ENCODE measurements around the gene PUM2. TPM values are rescaled to one million over a fixed set of nuclear protein-coding genes. Genes with fewer than 3 reads are reported as not detected.

Gene PUM2
- total RNA-seq, 1 donor from 2014 or later, result 76.6 TPM

DNA sequence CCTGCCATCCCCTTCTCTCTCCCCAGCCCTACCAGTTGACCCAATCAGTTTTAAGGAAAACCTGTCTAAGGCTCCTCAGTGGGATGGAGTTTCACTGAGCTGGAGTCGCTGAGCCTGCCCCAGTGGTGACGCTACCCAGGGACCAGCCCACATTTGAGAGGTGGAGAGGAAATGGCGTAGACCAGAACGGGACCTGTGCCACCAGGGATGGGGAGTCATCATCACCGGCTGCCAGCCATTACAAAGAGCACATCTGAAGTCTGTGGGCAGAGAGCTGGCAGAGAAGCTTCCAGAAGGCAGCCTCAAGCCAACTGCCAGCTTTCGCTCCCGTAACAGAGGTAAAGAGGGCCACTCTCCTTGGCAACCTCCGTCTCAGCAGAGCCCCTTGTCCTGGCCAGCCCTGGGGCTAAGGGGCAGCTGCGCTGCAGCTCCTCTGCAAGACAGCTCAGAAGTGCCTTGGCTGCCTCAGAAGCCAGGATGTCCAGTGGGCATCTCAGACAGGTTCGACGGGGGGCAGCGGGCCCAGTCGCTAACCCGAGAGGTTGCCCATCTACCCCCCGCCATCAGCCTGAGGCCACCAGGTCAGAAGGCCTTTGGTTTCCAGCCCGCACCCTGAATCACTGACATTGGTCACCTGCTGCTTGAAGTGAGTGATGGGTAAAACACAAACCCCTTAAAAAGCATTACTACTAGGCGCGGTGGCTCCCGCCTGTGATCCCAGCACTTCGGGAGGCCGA lies 141.1 kb downstream of the PUM2 start:
- TF ChIP-seq POLR2AphosphoS5 (IDR thresholded peaks at IDR 0.05; ENCODE audit: insufficient read depth in 1 of 2, low read depth in 1 of 2) (peak in 1 of 2 donors; percentile 21), POLR2A (IDR thresholded peaks at IDR 0.05) (no peak)
- H3K27ac ChIP-seq, result peak overlapping the region; percentile 86
- H3K4me1 ChIP-seq, result peaks cover 82% of the 10 kb centered on the region

DNA sequence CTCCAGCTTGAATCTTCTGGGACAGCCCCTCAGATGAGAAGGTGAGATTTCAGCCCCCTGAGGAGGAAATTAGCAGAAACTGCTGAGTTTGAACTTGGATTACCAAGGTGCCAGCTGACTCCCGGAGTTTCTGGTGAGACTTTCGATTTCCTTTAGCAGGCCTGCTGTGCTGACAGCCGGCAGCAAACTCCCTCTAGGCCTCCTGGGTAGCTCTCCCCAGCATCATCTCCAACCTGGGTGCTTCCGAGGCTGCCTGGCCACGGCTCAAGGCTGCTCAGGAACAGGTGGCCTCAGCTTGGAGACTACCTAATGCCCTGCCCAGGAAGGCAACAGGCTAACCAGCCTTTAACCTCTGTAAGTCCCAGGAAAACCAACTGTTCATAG lies 142.2 kb downstream of the PUM2 start:
- intact Hi-C loops (cut with DNase I), result no loop called here
- H3K36me3 ChIP-seq, result no peaks in the 10 kb centered on the region
- no peak for DNase-seq (ENCODE audit: extremely low spot score in 2 of 2)
- H3K9me3 ChIP-seq, result no peaks in the 10 kb centered on the region
- H3K4me1 ChIP-seq, result peaks cover 74% of the 10 kb centered on the region
- no peaks in the 10 kb centered on the region for H3K27me3 ChIP-seq
- H3K4me3 ChIP-seq, result no peak overlapping the region
- TF ChIP-seq POLR2AphosphoS5 (IDR thresholded peaks at IDR 0.05; ENCODE audit: insufficient read depth in 1 of 2, low read depth in 1 of 2) (no peak), POLR2A (IDR thresholded peaks at IDR 0.05) (no peak)
- TF ChIP-seq, protein P1, sequence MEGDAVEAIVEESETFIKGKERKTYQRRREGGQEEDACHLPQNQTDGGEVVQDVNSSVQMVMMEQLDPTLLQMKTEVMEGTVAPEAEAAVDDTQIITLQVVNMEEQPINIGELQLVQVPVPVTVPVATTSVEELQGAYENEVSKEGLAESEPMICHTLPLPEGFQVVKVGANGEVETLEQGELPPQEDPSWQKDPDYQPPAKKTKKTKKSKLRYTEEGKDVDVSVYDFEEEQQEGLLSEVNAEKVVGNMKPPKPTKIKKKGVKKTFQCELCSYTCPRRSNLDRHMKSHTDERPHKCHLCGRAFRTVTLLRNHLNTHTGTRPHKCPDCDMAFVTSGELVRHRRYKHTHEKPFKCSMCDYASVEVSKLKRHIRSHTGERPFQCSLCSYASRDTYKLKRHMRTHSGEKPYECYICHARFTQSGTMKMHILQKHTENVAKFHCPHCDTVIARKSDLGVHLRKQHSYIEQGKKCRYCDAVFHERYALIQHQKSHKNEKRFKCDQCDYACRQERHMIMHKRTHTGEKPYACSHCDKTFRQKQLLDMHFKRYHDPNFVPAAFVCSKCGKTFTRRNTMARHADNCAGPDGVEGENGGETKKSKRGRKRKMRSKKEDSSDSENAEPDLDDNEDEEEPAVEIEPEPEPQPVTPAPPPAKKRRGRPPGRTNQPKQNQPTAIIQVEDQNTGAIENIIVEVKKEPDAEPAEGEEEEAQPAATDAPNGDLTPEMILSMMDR (IDR thresholded peaks at IDR 0.05), result no peak
- peak overlapping the region; percentile 86 for H3K27ac ChIP-seq

More for the DNA sequence above, 141.1 kb downstream of the PUM2 start:
- Histone ChIP-seq H3K9me3 (no peaks in the 10 kb centered on the region), H3K27me3 (no peaks in the 10 kb centered on the region), H3K4me3 (no peak overlapping the region), H3K36me3 (no peaks in the 10 kb centered on the region)
- intact Hi-C loops (cut with DNase I), result no loop called here
- DNase-seq (ENCODE audit: extremely low spot score in 2 of 2), result no peak

DNA sequence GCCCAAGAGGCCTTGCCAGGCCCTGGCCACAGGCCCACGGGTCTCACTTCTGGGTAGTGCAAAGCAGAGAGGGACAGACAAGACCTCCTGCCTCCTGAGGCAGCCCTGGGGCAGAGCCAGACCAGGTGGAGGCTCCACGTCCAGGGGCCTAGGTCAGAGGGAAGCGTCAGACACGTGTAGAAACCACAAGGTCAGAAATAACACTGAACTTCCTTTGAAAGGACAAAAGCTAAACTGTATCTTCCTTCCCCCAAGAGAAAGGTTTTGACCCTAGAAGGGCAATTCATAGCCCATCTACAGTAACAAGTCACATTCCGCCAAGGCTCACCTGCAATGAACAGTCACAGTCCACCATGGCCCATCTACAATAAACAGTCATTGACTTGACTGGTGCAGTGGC lies 143.6 kb downstream of the PUM2 start:
- TF ChIP-seq POLR2A (IDR thresholded peaks at IDR 0.05), result no peak
- no peak for TF ChIP-seq POLR2AphosphoS5 (IDR thresholded peaks at IDR 0.05; ENCODE audit: insufficient read depth in 1 of 2, low read depth in 1 of 2)
- TF ChIP-seq, protein P1 (IDR thresholded peaks at IDR 0.05), result no peak
- Histone ChIP-seq H3K4me3 (no peak overlapping the region), H3K36me3 (peaks cover 0 to 10% of the 10 kb centered on the region in 2 donors), H3K9me3 (no peaks in the 10 kb centered on the region), H3K27me3 (no peaks in the 10 kb centered on the region), H3K27ac (peak overlapping the region; percentile 86), H3K4me1 (peaks cover 66% of the 10 kb centered on the region)
- no peak for DNase-seq (ENCODE audit: extremely low spot score in 2 of 2)
- intact Hi-C loops (cut with DNase I), result no loop called here

GRCh38 chr2:20205915-20206524 lies 144.6 kb downstream of the PUM2 start:
- no peak for DNase-seq (ENCODE audit: extremely low spot score in 2 of 2)
- H3K4me3 ChIP-seq, result no peak overlapping the region
- intact Hi-C loops (cut with DNase I), result no loop called here
- no peaks in the 10 kb centered on the region for H3K27me3 ChIP-seq
- peaks cover 56% of the 10 kb centered on the region for H3K4me1 ChIP-seq
- H3K9me3 ChIP-seq, result no peaks in the 10 kb centered on the region
- peak overlapping the region; percentile 86 for H3K27ac ChIP-seq
- peaks cover 0 to 10% of the 10 kb centered on the region in 2 donors for H3K36me3 ChIP-seq
- TF ChIP-seq, protein P1 (IDR thresholded peaks at IDR 0.05), result no peak
- TF ChIP-seq POLR2A (IDR thresholded peaks at IDR 0.05), result no peak
- TF ChIP-seq POLR2AphosphoS5 (IDR thresholded peaks at IDR 0.05; ENCODE audit: insufficient read depth in 1 of 2, low read depth in 1 of 2), result no peak

- Histone ChIP-seq H3K4me3 (no peak overlapping the region), H3K27ac (peak overlapping the region; percentile 86), H3K4me1 (peaks cover 47% of the 10 kb centered on the region), H3K36me3 (peaks cover 0 to 10% of the 10 kb centered on the region in 2 donors), H3K27me3 (no peaks in the 10 kb centered on the region), H3K9me3 (no peaks in the 10 kb centered on the region)
- TF ChIP-seq POLR2AphosphoS5 (IDR thresholded peaks at IDR 0.05; ENCODE audit: insufficient read depth in 1 of 2, low read depth in 1 of 2) (no peak), POLR2A (IDR thresholded peaks at IDR 0.05) (no peak)
- TF ChIP-seq, protein P1 (IDR thresholded peaks at IDR 0.05), result no peak
- intact Hi-C loops (cut with DNase I), result no loop called here
- no peak for DNase-seq (ENCODE audit: extremely low spot score in 2 of 2)
Observed at GRCh38 chr2:20205069-20205468, 145.6 kb downstream of the PUM2 start.

Data from vagina (tissue), 2 donors.